Activated B cell treated with CpG ODN at 0.5 μM for 24 hours (primary cell): Measurements from ENCODE around the gene LARP1B. TPM values are rescaled to one million over a fixed set of nuclear protein-coding genes. Genes with fewer than 3 reads are reported as not detected.
"Not testable (repeated sequence)": the region's sequence is repeated elsewhere in the genome, so short reads cannot be mapped to it uniquely, and the experiment has no call there.

Source experiments
- ATAC-seq: fragments of 200-7000 bp; cut with Tn5 transposase; one replicate; pipeline ENCODE4 v1.10.0; 2021; ENCODE audit warnings: low read depth, mild to moderate bottlenecking, moderate library complexity
- CTCF ChIA-PET: fragments of 350-600 bp; sonication (Branson Sonifier 250); formaldehyde crosslinking; loops from one replicate; lab custom pipeline; 2021; ENCODE audit warnings: antibody characterized with exemption; lab: Charles Lee
- POLR2A ChIA-PET: fragments of 350-600 bp; sonication (Branson Sonifier 250); formaldehyde crosslinking; loops from one replicate; lab custom pipeline; 2021; ENCODE audit warnings: antibody characterized with exemption; lab: Charles Lee
- DNase-seq: peaks from one replicate; pipeline ENCODE4 v3.0.0; 2022
- H3K27ac Mint-ChIP-seq: one replicate; pipeline ENCODE4 v1.8.0; 2020; ENCODE audit warnings: mixed read lengths
- H3K27me3 Mint-ChIP-seq: one replicate; pipeline ENCODE4 v1.8.0; 2021; ENCODE audit warnings: mixed read lengths
- H3K36me3 Mint-ChIP-seq: one replicate; pipeline ENCODE4 v1.8.0; 2021; ENCODE audit warnings: low read depth, mixed read lengths
- H3K4me1 Mint-ChIP-seq: one replicate; pipeline ENCODE4 v1.8.0; 2021; ENCODE audit warnings: mixed read lengths
- H3K4me3 Mint-ChIP-seq: one replicate; pipeline ENCODE4 v1.8.0; 2020; ENCODE audit warnings: mild to moderate bottlenecking, mixed read lengths
- H3K9me3 Mint-ChIP-seq: one replicate; pipeline ENCODE4 v1.8.0; 2020; ENCODE audit warnings: mixed read lengths
- CTCF ChIP-seq: fragments of 200-600 bp; IDR thresholded peaks from one replicate; pipeline ENCODE4 v1.8.0; 2022; ENCODE audit warnings: antibody characterized with exemption, mild to moderate bottlenecking
- intact Hi-C: fragments of 100-400 bp; cut with micrococcal nuclease; formaldehyde crosslinking; loops from one replicate; pipeline ENCODE4 v1.15.1; 2024
- total RNA-seq: library from RNA; stranded (reverse); gene quantifications from 2 replicates; pipeline ENCODE4 v1.2.3, GENCODE V29; 2022

Gene LARP1B
- total RNA-seq, 1 donor from 2014 or later, result 11.5 TPM

GRCh38 chr4:128155231-128155855 lies 94.2 kb downstream of the LARP1B start:
- DNase-seq (no peak), ATAC-seq (no peak)
- Mint-ChIP-seq H3K27ac (no peak overlapping the region), H3K27me3 (no peaks in the 10 kb centered on the region), H3K4me3 (no peak overlapping the region), H3K9me3 (peaks cover 13% of the 10 kb centered on the region), H3K4me1 (no peaks in the 10 kb centered on the region), H3K36me3 (peaks cover 3% of the 10 kb centered on the region)
- intact Hi-C loops, result no loop called here
- POLR2A ChIA-PET, result no interaction called here
- CTCF ChIA-PET, result no interaction called here
- TF ChIP-seq CTCF, result no peak

GRCh38 chr4:128155874-128156456 lies 94.9 kb downstream of the LARP1B start:
- Mint-ChIP-seq H3K9me3 (peaks cover 13% of the 10 kb centered on the region), H3K27me3 (no peaks in the 10 kb centered on the region), H3K4me1 (no peaks in the 10 kb centered on the region), H3K36me3 (peaks cover 3% of the 10 kb centered on the region), H3K27ac (no peak overlapping the region), H3K4me3 (no peak overlapping the region)
- intact Hi-C loops, result no loop called here
- CTCF ChIA-PET, result no interaction called here
- POLR2A ChIA-PET, result no interaction called here
- ATAC-seq, result no peak
- no peak for TF ChIP-seq CTCF
- no peak for DNase-seq

GRCh38 chr4:128156472-128156871 lies 95.4 kb downstream of the LARP1B start:
- ATAC-seq, H3K36me3 Mint-ChIP-seq, H3K4me3 Mint-ChIP-seq, H3K4me1 Mint-ChIP-seq, DNase-seq, H3K27me3 Mint-ChIP-seq, POLR2A ChIA-PET, intact Hi-C loops, CTCF ChIA-PET, H3K27ac Mint-ChIP-seq: not testable (repeated sequence)
- H3K9me3 Mint-ChIP-seq, result peaks cover 13% of the 10 kb centered on the region

- no peak overlapping the region for H3K27ac Mint-ChIP-seq
- ATAC-seq, result no peak
- no peak overlapping the region for H3K4me3 Mint-ChIP-seq
- H3K9me3 Mint-ChIP-seq, result peaks cover 13% of the 10 kb centered on the region
- no peak for DNase-seq
- no peaks in the 10 kb centered on the region for H3K4me1 Mint-ChIP-seq
- peaks cover 3% of the 10 kb centered on the region for H3K36me3 Mint-ChIP-seq
- no peak for TF ChIP-seq CTCF
- intact Hi-C loops, result no loop called here
- no peaks in the 10 kb centered on the region for H3K27me3 Mint-ChIP-seq
- ChIA-PET POLR2A (no interaction called here), CTCF (no interaction called here)
Observed at GRCh38 chr4:128158894-128159293, 97.8 kb downstream of the LARP1B start.

GRCh38 chr4:128159967-128160366 lies 98.9 kb downstream of the LARP1B start:
- Mint-ChIP-seq H3K9me3 (peaks cover 13% of the 10 kb centered on the region), H3K27me3 (no peaks in the 10 kb centered on the region), H3K4me1 (no peaks in the 10 kb centered on the region), H3K4me3 (no peak overlapping the region), H3K27ac (no peak overlapping the region), H3K36me3 (peaks cover 3% of the 10 kb centered on the region)
- CTCF ChIA-PET, result no interaction called here
- intact Hi-C loops, result no loop called here
- ATAC-seq (no peak), DNase-seq (no peak)
- no peak for TF ChIP-seq CTCF
- POLR2A ChIA-PET, result no interaction called here
